HCT116 (cell line): ENCODE measurements around the gene RPS2.

Experiments used
- CEBPB ChIP-seq: IDR thresholded peaks from 2 replicates; pipeline ENCODE4 v1.6.1; 2012; ENCODE audit warnings: low read depth
- EGR1 ChIP-seq: IDR thresholded peaks from 2 replicates; pipeline ENCODE4 v1.6.1; 2012; ENCODE audit warnings: low read depth
- ELF1 ChIP-seq: IDR thresholded peaks from 2 replicates; pipeline ENCODE4 v1.6.1; 2012; ENCODE audit warnings: low read depth, borderline replicate concordance
- EZH2 ChIP-seq: fragments of 200-600 bp; sonication (generic); IDR thresholded peaks from 2 replicates; pipeline ENCODE4 v1.6.1; 2017; ENCODE audit warnings: antibody characterized with exemption, mixed run types
- EZH2phosphoT487 ChIP-seq: fragments of 200-600 bp; IDR thresholded peaks from 2 replicates; pipeline ENCODE4 v1.6.1; 2018; ENCODE audit warnings: antibody characterized with exemption, borderline replicate concordance
- JUND ChIP-seq: IDR thresholded peaks from 2 replicates; pipeline ENCODE4 v1.6.1; 2012
- POLR2A ChIP-seq: IDR thresholded peaks from 2 replicates; pipeline ENCODE4 v1.7.0; 2011; ENCODE audit warnings: borderline replicate concordance; ENCODE audit not compliant: insufficient read depth, insufficient read length; ENCODE audit errors: extremely low read depth
- POLR2AphosphoS5 ChIP-seq: IDR thresholded peaks from 2 replicates; pipeline ENCODE4 v1.6.1; 2011; ENCODE audit warnings: mild to moderate bottlenecking, low read depth, low read length, moderate library complexity
- RAD21 ChIP-seq: IDR thresholded peaks from 2 replicates; pipeline ENCODE4 v1.6.1; 2012; ENCODE audit warnings: low read depth, mild to moderate bottlenecking
- ZNF274 ChIP-seq: fragments of 200-500 bp; sonication (Bioruptor generic); IDR thresholded peaks from 2 replicates; pipeline ENCODE4 v1.6.1; 2014; ENCODE audit warnings: mild to moderate bottlenecking, low read depth, low read length, inconsistent platforms
- TF ChIP-seq, protein P1 (sequence below), 3 experiments: fragments of 200-600 bp in 1 of 3; sonication (generic) in 1 of 3; IDR thresholded peaks in 2 of 3; conservative IDR thresholded peaks in 1 of 3; 2 replicates each; pipeline ENCODE4 v1.5.1; 2012 to 2017; ENCODE audit warnings: low read depth in 2 of 3, low read length in 2 of 3, antibody characterized with exemption in 1 of 3, borderline replicate concordance in 1 of 3, control low read depth in 1 of 3, mild to moderate bottlenecking in 1 of 3, mixed read lengths in 1 of 3, mixed run types in 1 of 3, moderate library complexity in 1 of 3; ENCODE audit not compliant: insufficient read depth in 1 of 3
- TF ChIP-seq, protein P2 (sequence below): IDR thresholded peaks from 2 replicates; pipeline ENCODE4 v1.6.1; 2012
- TF ChIP-seq, protein P3 (sequence below): IDR thresholded peaks from 2 replicates; pipeline ENCODE4 v1.6.1; 2011; ENCODE audit warnings: mild to moderate bottlenecking, low read length, moderate library complexity; ENCODE audit not compliant: insufficient replicate concordance; ENCODE audit errors: extremely low read depth
- TF ChIP-seq, protein P4 (sequence below): IDR thresholded peaks from 2 replicates; pipeline ENCODE4 v1.6.1; 2012

DNA sequence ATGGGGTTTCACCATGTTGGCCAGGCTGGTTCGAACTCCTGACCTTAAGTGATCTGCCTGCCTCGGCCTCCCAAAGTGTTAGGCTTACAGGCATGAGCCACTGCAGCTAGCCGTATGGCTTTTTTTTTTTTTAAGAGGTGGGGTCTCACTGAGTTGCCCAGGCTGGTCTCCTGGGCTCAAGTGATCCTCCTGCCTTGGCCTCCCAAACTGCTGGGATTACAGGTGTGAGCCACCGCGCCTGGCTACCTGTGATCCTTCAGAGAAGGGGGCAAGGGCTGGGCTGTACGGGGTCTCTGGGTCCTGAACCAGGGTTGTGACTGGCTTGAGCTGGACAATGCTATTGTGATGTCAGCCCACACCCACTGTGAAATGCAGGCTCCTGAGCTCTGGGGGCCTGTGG is 1.8 kb upstream of the RPS2 start, which contains the start of gene RNF151:
- TF ChIP-seq EZH2phosphoT487 = no peak
- TF ChIP-seq, protein P1, sequence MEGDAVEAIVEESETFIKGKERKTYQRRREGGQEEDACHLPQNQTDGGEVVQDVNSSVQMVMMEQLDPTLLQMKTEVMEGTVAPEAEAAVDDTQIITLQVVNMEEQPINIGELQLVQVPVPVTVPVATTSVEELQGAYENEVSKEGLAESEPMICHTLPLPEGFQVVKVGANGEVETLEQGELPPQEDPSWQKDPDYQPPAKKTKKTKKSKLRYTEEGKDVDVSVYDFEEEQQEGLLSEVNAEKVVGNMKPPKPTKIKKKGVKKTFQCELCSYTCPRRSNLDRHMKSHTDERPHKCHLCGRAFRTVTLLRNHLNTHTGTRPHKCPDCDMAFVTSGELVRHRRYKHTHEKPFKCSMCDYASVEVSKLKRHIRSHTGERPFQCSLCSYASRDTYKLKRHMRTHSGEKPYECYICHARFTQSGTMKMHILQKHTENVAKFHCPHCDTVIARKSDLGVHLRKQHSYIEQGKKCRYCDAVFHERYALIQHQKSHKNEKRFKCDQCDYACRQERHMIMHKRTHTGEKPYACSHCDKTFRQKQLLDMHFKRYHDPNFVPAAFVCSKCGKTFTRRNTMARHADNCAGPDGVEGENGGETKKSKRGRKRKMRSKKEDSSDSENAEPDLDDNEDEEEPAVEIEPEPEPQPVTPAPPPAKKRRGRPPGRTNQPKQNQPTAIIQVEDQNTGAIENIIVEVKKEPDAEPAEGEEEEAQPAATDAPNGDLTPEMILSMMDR (IDR thresholded peaks at IDR 0.05 in 2 of 3, conservative IDR thresholded peaks at IDR 0.05 in 1 of 3; ENCODE audit: borderline replicate concordance in 1 of 3, insufficient read depth in 1 of 3, low read depth in 2 of 3, low read length in 2 of 3) = no peak
- no peak for TF ChIP-seq RAD21
- no peak for TF ChIP-seq EGR1
- TF ChIP-seq, protein P2, sequence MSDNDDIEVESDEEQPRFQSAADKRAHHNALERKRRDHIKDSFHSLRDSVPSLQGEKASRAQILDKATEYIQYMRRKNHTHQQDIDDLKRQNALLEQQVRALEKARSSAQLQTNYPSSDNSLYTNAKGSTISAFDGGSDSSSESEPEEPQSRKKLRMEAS = no peak
- TF ChIP-seq POLR2A = no peak
- no peak for TF ChIP-seq EZH2
- TF ChIP-seq POLR2AphosphoS5 = no peak
- TF ChIP-seq, protein P3, sequence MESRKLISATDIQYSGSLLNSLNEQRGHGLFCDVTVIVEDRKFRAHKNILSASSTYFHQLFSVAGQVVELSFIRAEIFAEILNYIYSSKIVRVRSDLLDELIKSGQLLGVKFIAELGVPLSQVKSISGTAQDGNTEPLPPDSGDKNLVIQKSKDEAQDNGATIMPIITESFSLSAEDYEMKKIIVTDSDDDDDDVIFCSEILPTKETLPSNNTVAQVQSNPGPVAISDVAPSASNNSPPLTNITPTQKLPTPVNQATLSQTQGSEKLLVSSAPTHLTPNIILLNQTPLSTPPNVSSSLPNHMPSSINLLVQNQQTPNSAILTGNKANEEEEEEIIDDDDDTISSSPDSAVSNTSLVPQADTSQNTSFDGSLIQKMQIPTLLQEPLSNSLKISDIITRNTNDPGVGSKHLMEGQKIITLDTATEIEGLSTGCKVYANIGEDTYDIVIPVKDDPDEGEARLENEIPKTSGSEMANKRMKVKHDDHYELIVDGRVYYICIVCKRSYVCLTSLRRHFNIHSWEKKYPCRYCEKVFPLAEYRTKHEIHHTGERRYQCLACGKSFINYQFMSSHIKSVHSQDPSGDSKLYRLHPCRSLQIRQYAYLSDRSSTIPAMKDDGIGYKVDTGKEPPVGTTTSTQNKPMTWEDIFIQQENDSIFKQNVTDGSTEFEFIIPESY = no peak
- no peak for TF ChIP-seq CEBPB
- no peak for TF ChIP-seq JUND
- no peak for TF ChIP-seq ZNF274
- TF ChIP-seq, protein P4, sequence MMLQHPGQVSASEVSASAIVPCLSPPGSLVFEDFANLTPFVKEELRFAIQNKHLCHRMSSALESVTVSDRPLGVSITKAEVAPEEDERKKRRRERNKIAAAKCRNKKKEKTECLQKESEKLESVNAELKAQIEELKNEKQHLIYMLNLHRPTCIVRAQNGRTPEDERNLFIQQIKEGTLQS = no peak
- TF ChIP-seq ELF1 = no peak
